GM21367 (cell line): Measurements from ENCODE around the gene TSPAN2.
A peak's percentile ranks its signal among the peaks of the same experiment; 100 is the strongest.

ENCODE experiments used
- ATAC-seq: cut with Tn5 transposase; IDR thresholded peaks from one replicate; pipeline ENCODE4 v1.9.1; 2021; ENCODE audit not compliant: unreplicated experiment

Gene TSPAN2

DNA sequence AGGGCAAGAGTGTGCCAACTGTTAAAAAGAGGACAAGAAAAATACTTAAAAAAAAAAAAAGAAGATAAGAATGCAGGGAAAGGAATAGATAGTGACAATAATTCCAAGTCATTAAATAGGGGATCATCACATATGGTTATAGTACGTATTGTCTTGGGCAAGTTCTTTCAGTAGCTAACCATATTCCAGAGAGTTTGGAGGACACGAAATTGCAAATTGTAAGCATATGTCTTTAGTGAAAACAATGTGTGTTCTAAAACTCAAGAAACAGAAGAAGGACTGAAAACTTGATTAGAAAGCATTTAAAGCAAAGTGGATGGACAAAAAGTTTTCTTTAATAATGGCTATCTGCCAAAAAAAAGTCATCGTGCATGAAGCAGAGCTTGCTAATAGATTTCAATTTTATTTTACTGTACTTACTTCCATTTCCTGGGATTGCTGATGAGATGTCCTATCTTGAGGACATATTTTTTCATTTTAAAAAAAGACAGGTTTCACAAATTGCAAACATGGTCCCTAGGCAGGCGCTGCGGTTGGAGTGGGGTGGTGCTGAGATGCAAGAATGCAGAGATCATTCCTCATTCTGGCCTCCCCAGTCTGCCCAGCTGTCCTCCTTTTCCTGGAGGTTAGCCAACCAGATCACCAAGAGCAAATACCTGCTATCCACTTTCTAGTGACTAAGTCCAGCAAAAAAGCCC, 11.9 kb downstream of the TSPAN2 start:
- ATAC-seq: no peak

- ATAC-seq: no peak
Measured at GRCh38 chr1:115076384-115076915, 12.9 kb downstream of the TSPAN2 start.

- no peak for ATAC-seq
Measured at GRCh38 chr1:115074839-115075534, 14.3 kb downstream of the TSPAN2 start.

DNA sequence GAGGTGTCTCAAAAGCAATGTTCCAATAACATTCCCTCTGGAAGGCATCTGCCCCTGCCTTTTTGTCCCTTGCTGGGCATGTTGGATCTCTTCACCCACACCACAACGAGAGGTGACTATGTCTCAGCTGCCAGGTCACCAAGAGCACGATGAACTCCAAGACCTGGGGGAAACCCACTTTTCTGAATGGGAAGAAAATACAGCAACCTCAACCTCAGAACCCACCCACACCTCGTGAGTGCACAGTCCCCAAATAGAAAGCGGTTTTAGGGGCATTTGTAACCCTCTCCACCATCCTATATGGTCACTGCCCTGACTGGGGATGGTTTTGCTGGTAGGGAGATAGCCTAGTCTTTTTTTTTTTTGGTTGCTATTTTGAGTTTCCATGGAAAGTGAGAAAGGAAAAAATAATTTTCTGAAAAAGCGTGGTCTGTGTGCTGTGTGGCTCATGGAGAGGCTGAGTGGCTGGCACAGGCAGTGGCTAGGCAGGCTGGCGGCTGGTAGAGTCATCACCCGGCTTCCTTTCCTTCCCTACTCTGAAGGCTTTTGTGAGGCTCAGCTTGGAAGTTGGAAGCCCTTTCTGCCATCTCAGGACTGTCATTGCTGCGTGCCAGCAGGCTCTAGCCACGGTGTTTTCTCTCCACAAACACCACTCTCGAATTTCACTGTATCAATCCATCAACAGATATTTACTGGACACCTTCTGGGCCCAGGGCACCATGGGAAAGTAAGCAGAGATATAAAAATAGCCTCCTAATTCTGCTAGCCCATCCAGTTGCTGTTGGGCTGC, 15.8 kb downstream of the TSPAN2 start:
- no peak for ATAC-seq

DNA sequence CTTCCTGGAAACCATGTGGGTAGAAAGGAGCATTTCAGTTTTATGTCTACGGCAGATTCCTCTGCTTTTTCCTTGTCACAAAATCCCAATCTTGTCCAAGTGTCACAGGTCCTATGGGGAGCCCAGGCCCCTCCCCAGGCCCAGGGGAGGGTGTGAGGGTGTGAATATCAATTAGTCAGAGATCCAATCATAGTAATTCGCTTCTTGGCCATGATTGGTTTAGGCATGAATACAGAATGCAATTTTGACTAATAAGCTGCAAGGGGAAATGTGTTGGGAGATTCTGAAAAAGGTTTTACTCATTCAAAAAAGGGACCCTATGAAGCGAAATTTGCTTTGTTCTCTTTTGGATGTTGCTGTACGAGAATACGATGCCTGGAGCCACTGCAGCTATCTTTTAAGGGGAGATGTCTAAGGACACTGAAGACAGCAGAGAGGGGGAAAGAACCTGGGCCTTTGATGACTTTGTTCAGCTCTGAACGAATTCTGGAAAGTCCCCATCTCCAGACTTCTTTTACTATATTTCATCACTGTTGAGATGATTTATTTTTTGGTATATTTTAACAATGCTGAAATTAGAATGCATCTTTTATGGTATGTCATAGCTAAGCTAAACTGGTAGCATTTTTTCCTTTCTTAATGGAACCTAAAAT, 18.2 kb downstream of the TSPAN2 start:
- no peak for ATAC-seq

GRCh38 chr1:115069659-115070308, 19.5 kb downstream of the TSPAN2 start:
- ATAC-seq: no peak

- no peak for ATAC-seq
Measured at GRCh38 chr1:115068826-115069585, 20.3 kb downstream of the TSPAN2 start.

DNA sequence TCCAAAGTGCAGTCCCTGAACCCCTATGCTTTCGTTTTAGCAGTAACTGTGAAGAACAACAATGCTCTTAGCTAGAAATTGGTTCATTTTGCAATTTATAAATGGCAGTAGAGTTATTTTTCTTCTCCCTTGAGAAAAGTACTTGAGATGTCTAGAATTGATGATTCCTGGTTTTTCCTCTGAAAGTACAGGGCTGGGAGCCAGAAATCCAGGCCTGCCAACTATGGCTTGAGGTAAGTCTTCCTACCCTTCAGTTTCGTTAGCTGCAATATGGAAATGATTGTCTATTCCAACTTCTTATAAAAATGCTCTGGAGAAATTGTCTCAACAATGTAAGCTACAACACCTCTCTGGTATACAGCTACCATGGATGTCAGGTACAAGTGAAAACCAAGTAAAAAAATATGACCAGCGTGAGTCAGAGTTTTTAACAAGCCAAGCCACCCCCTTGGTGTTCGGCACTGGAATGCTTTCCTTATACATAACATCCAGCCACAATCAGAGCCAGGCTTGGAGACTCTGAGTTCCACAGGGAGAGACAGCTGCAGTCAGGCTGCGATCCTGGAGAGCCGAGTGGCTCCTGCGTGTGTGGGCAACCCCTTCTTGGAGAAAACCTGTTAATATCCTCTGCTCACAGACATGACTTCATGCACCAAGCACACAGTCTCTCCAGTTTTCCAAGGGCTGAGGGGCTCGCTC, 22.0 kb downstream of the TSPAN2 start:
- no peak for ATAC-seq

- no peak for ATAC-seq
Measured at GRCh38 chr1:115065021-115065420, 24.3 kb downstream of the TSPAN2 start.

DNA sequence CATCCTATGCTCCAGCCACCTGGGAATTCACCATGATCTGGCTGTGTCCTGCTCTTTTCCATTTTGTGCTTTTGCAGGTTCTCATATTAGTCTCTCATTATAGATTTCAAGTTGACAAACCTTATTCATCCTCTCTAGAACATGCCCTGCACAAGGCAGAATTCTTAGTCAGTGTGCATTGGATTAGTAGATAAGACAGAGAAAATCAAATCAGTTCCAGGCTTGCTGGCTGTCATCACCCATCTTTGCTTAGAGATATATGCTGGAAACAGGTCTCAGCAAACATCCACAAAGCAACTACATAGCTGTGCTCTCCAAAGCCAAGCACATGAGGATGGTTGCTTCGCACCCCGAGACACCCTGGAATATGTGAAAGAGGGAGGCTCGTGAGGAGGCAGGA, 24.8 kb downstream of the TSPAN2 start:
- ATAC-seq: no peak

GRCh38 chr1:115063228-115063901, 25.9 kb downstream of the TSPAN2 start:
- no peak for ATAC-seq

DNA sequence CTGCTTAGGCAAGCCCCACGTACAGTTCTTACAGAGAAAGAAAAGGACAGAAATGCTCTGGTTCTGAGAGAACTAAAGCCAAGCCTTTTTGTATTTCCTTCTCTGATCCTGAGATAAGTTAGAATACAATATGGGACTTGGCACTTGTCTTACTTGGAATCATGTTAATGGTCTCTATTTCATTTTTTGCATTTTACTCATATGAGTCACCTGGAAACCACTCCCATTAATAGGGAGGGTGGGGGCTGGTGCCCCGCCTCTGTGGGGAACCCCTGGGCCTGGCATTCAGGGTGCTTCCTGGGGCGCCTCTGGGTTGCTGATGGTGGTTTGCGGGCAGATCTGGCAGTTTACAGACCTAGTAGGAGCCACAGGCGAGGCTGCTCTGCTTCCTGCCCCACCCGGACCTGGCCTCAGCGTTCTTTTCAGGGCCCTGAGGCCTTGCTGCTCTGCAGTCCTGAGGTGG, 26.7 kb downstream of the TSPAN2 start:
- peak; percentile 69 for ATAC-seq

DNA sequence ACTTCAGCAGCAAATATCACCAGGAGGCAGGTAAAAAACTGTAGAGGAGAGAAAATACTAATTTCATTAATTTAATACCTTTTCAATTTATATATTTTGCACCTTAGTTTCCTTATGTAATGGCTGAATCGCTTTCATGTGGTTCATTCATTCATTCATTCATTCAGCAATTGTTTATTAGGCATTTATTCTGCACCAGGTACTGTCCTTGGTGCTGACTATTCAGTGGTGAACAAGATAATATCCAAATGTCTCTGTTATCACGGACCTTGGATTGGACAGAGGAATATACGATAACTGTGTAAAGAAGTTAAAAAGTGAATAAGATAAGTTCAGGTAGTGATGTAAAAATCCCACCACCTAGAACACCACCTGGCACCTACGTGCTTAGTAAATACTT, 28.8 kb downstream of the TSPAN2 start:
- no peak for ATAC-seq

DNA sequence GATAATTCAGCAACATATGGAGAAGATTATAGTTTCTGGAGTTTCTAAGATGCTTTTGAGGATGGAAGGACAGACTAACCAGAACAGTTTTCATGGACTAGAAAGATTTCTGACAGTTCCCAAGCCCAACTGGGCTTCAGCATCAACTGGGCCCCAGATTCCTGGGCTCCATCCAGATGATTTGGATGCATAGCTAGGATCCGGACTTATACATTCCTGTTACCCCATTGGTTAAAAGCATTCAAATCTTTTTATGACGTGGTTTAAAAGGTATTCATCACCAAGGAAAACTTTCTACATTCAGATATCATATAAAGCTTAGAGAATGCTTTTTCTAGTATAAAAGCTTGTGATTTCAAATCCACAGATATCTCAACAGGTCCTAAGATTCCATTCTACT, 30.0 kb downstream of the TSPAN2 start:
- no peak for ATAC-seq

DNA sequence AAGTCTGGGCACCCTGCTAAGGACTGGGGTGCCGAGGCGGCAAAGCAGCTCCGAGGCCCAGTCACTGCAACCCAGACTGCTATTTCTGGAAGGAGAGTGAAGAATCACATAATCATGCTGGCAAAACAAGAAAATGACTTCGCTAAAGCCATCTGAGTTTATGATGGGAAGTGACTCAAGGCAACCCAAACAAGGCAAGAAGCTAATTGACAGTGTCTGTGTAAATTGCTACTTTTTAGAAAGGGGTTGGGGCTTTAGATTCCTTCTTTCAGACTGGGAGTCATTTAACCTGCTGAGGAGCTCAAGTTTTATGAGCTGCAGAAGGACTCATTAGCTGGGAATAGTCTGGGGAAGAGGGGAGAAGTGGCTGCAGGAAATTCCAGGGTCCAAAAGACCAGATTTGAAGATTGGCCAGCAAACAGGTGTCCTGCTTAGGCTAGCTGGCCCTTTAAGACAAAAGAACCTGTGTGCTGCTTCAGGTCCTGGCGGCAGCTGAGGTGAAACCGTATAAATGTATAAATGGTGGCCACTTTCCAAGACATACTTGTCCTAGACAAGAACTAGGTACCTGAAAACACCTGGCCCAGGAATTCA, 31.5 kb downstream of the TSPAN2 start:
- no peak for ATAC-seq

DNA sequence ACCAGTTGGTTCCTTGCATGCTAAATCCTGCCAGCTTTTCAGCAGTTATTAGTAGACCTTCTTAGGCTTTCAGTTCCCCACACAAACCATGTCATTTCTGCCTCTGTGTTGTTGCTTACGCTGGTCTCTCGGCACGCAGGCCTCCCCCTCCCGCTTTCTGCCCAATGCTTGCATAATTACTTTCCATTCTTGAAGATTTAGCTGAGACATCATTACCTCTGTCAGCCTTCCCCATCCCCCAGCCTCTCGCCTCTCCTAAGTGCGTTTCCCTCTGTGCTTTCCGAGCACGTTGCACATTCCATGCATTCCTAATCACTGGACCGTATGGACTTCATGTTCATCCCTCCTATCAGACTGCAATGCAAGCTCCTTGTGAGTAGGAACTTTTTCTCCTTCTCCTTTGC, 32.9 kb downstream of the TSPAN2 start:
- no peak for ATAC-seq

GRCh38 chr1:115052454-115053083, 36.7 kb downstream of the TSPAN2 start:
- ATAC-seq: peak; percentile 90

DNA sequence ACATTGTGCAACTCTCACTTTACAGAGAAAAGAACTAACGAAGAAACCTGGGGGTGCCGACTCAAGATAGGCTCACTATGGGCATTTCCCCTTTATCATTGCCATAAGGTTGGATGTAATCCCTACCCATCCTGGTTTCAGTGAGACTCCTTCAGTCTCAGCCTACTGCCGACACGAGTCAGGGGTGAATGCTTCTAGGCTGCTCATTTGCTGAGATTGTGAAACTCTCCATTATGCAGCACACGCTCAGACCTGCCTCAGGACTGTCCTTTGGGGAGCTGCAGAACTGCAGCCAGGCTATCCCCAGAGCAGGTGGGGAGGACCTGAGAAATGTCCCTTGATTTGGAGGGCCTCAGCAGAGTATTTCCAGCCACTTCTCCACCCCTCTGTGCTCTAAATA, 37.5 kb downstream of the TSPAN2 start:
- ATAC-seq: no peak
